IPS-20b (cell line): ENCODE results near the gene FAHD2A.
"Not testable (repeated sequence)": the region's sequence is repeated elsewhere in the genome, so short reads cannot be mapped to it uniquely, and the experiment has no call there.

ENCODE experiments used
- H3K27ac ChIP-seq: one replicate; pipeline ENCODE4 v1.5.1; 2013; ENCODE audit warnings: low read length
- H3K27me3 ChIP-seq: 2 replicates; pipeline ENCODE4 v1.6.1; 2013; ENCODE audit warnings: mild to moderate bottlenecking, low read length, inconsistent platforms; ENCODE audit not compliant: insufficient read depth
- H3K36me3 ChIP-seq: 2 replicates; pipeline ENCODE4 v1.6.1; 2013; ENCODE audit warnings: low read depth, mild to moderate bottlenecking, inconsistent platforms, low read length, moderate library complexity; ENCODE audit not compliant: insufficient read depth
- H3K4me1 ChIP-seq: 2 replicates; pipeline ENCODE4 v1.6.1; 2013; ENCODE audit warnings: mild to moderate bottlenecking, control low read depth, inconsistent platforms, low read length, moderate library complexity; ENCODE audit not compliant: insufficient read depth
- H3K4me3 ChIP-seq: 2 replicates; pipeline ENCODE4 v1.5.1; 2013; ENCODE audit warnings: mild to moderate bottlenecking, low read length, inconsistent platforms
- H3K9ac ChIP-seq: 2 replicates; pipeline ENCODE4 v1.6.1; 2013; ENCODE audit warnings: low read depth, mild to moderate bottlenecking, inconsistent platforms, low read length, moderate library complexity
- H3K9me3 ChIP-seq: 2 replicates; pipeline ENCODE4 v1.6.1; 2013; ENCODE audit warnings: mild to moderate bottlenecking, low read depth, low read length, inconsistent platforms; ENCODE audit not compliant: insufficient read depth

FAHD2A gene

DNA sequence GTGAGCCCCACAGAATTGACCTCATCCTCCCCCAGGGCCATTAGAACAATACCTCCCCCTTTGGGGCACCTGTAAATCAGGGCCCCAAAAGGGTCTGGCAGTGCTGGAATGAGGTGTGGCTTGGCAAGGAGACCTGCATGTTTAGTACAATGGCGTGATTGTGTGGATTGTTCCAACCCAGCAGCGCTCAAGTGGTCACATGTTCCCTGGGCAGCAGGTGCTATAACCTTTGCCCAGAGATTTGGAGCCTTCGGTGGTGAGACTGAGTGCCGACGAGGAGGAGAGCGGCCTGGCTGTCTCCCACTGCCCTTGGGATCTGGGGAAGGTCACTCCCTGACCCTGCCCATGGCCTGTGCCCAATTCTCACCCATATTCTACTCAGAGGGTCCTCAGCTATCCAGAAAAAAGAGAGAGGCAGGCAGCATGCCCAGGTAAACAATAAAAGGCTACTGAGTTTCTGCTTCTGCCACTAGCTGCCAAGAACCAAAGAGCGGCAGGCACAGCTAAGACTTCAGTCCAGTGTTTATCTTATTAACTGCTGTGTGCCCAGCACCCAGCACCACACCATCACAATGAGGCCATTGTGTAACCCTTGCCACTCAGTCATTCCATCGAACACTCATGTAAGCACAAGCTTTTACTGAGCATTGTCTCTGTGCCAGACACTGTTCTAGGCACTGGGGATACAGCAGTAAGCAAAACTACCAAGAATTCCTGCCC, 27.4 kb downstream of the FAHD2A start:
- not testable (repeated sequence) for H3K27ac ChIP-seq, H3K4me1 ChIP-seq, H3K9ac ChIP-seq, H3K27me3 ChIP-seq, H3K36me3 ChIP-seq, H3K9me3 ChIP-seq, H3K4me3 ChIP-seq

- H3K9ac ChIP-seq, H3K27ac ChIP-seq, H3K4me3 ChIP-seq, H3K9me3 ChIP-seq, H3K4me1 ChIP-seq, H3K27me3 ChIP-seq, H3K36me3 ChIP-seq: not testable (repeated sequence)
Measured at GRCh38 chr2:95433373-95433772, 30.9 kb downstream of the FAHD2A start.

DNA sequence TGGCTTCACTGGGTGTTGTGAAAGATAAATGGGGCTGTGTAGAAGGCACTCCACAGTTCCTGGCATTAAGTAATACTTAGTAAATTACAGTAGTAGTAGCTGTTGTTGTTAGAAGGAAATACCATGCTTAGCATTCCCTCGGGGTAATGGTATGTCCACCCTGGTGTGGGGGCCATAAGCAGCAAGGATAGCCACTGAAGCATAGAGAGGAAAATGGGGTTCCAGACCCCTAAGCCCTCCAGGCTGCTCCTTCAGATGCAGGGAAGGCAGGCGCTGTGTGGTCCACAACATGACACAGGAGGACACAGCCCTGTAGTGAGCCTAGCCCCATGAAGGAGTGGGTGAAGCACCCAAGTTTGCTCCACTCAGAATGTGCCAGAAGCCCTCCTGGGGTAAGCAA, 31.5 kb downstream of the FAHD2A start:
- H3K9me3 ChIP-seq, H3K9ac ChIP-seq, H3K36me3 ChIP-seq, H3K4me1 ChIP-seq, H3K4me3 ChIP-seq, H3K27me3 ChIP-seq, H3K27ac ChIP-seq: not testable (repeated sequence)

DNA sequence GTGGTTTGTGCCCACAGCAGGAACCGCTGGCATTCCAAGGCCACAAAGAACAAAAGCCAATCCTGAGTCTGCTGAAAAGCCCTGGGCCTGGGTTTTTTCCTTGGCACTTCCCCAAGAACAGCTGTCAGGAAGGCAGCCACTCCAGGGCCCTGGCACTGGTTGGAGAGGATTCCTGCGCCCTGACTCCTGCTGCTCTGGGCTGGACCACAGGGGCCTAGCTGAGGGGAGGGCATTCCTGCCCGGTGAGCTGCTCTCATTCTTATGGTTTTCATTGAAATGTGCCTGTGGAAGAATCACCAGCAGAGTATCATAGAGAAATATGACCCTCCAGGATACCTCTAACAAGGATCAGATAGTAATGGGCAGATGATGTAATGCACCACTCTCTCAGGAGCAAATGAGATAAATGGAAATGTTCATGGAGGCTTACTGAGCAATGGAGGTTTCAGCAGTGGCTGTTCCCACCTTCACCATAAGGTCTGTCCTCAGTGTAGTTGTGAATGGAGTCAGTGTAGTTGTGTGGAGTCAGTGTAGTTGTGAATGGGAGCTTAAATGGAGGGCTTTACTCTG, 32.1 kb downstream of the FAHD2A start:
- H3K36me3 ChIP-seq, H3K9ac ChIP-seq, H3K27me3 ChIP-seq, H3K4me1 ChIP-seq, H3K4me3 ChIP-seq, H3K27ac ChIP-seq, H3K9me3 ChIP-seq: not testable (repeated sequence)

GRCh38 chr2:95435162-95435871, 32.8 kb downstream of the FAHD2A start:
- not testable (repeated sequence) for H3K4me3 ChIP-seq, H3K9ac ChIP-seq, H3K4me1 ChIP-seq, H3K27ac ChIP-seq, H3K27me3 ChIP-seq, H3K9me3 ChIP-seq, H3K36me3 ChIP-seq

DNA sequence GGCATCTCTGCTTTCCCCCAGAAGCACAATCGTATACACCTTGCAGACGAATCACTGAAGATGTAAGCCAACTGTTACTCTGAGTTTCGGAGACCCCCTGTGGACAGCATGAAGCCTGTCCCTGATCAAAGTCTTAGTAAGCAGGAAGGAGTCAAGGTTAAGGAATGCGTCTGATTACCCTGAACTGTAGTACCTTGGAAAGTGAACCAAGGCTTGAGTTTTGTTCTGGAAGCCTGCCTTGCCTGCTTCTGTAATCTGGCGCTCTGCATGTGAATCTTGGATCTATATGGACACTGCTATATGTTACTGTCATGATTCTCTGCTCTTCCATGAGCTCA, 33.3 kb downstream of the FAHD2A start:
- not testable (repeated sequence) for H3K36me3 ChIP-seq, H3K4me3 ChIP-seq, H3K9me3 ChIP-seq, H3K9ac ChIP-seq, H3K4me1 ChIP-seq, H3K27ac ChIP-seq, H3K27me3 ChIP-seq

DNA sequence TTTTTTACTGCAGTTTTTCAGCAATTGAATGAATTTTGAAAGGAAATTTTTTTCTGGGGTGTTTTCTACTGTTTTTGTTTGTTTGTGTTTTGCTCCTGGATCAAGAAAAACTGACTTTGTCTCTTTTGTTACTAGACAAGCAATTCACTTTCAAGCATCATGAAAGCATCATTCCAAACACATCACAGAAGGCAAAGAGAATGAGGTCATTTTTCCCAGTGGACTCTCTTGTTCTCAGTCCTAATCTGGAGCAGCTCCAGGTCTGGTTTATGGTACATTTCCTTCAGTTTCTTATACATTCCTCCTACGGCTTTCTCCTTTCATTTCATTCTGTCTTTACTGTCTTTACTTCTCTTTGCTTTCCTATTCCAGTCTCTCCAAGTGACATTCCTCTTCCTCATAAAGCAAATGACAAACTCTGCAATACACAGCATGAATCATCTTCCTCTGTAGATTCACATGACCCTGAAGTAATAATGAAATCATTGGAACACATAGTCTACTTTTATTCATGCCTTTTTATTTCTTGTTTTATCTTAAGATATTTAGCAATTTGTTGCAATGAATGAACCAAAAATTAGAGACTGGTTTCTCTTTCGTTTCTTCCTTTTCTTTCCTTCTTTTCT, 40.1 kb downstream of the FAHD2A start:
- not testable (repeated sequence) for H3K4me1 ChIP-seq, H3K4me3 ChIP-seq, H3K9me3 ChIP-seq, H3K27me3 ChIP-seq, H3K27ac ChIP-seq, H3K9ac ChIP-seq, H3K36me3 ChIP-seq

DNA sequence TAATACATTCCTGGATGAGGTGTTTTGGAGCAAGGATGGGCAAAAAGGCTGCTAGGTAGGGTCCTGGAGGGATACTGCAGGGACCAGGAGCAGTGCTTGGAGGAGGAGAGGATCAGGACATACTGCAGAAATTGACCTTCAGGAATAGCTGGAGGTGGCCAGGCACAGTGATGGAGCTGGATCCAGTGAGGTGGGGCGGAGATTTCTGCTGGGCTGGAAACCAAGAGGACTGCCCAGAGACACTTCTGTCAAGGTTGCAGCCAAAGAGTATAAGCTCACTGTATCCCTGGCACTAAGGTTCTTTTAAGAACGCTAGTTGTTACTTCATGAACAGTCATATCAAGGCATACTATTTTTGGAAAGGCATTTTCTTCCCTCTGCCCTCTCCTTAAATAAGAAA, 42.8 kb downstream of the FAHD2A start:
- H3K9me3 ChIP-seq, H3K27ac ChIP-seq, H3K4me3 ChIP-seq: not testable (repeated sequence)

GRCh38 chr2:95463292-95463691, 60.8 kb downstream of the FAHD2A start:
- H3K36me3 ChIP-seq, H3K4me3 ChIP-seq, H3K4me1 ChIP-seq, H3K27ac ChIP-seq, H3K27me3 ChIP-seq, H3K9ac ChIP-seq, H3K9me3 ChIP-seq: not testable (repeated sequence)

More for the DNA sequence above, 42.8 kb downstream of the FAHD2A start:
- not testable (repeated sequence) for H3K36me3 ChIP-seq, H3K4me1 ChIP-seq, H3K27me3 ChIP-seq, H3K9ac ChIP-seq
